Dedifferentiated amniotic fluid mesenchymal stem cell (primary cell): ENCODE measurements around the gene MUSTN1.

Experiments
- DNase-seq: peaks from one replicate; pipeline ENCODE4 v3.0.0-alpha.2; 2016; ENCODE audit errors: extremely low spot score

The MUSTN1 gene

DNA sequence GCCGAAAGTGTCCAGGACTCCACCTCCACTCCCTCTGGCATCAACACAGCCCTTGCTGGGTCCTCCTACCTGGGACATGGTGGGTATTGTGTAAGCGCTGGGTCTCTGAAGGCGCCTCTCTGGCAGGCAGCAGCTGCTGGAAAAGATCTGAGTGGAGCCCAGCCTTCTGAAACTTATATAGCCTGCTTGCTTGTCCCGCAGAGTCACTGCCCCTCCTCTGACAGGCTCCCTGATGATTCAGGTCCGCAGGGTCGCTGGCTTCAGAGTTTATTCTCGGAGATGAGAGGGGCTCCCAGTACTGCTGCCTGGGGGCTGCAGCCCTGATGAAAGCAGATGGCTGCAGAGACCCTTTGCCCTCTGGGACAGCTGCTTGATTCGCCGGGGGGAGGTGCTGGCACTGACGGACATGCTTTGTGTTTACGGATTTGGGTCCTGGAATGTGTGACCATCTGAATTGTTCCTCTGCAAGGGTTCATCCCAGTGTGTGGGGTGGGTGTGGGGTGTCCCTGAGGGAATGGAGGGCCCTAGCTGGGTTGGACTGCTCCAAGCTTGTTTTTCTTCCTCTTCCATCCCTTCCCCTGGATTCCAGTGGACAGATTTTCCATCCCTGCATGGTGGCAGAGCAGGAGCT lies at the start of gene MUSTN1:
TSS of gene MUSTN1 (minus strand) at position 149 of the 631 bp plus-strand sequence. CDS start at position 78, 71 bp downstream.
- no peak for DNase-seq

DNA sequence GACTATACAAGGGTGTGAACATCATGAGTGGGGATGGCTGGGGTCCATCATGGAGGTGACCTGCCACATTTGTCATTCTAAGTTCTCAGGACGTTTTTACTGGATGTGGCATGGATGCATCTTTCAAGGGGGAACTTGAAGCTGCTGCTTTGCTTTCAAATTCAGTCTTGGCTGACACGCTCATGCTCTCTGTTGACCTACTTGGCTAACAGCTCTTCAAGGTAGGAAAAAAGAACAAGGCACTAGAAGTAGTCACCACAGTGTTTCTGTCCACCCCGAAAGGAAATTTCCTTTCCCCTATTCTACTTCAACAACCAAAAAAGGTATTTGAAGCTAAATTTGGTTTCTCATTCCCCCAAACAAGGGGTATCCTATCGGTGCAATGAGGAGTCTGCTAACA lies 47.6 kb upstream of the MUSTN1 start:
- DNase-seq, result no peak

DNA sequence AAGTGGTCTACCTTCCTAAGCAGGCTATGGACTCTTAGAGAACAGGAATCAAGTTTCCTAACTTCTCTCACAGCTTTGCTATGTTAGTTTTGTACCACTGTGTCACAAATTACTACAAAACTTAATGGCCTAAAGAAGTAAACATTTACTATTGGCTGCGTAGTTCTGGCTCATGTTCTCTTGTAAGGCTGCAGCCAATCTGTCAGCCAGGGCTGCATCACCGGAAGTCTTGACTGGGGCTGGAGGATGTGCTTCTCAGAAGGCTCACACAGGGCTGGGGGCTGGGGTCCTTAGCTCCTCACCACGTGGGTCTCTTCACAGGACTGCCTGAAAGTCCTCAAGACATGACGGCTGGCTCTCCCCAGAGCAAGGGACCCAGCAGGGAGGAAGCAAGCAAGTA lies 47.1 kb upstream of the MUSTN1 start:
- DNase-seq, result no peak

DNA sequence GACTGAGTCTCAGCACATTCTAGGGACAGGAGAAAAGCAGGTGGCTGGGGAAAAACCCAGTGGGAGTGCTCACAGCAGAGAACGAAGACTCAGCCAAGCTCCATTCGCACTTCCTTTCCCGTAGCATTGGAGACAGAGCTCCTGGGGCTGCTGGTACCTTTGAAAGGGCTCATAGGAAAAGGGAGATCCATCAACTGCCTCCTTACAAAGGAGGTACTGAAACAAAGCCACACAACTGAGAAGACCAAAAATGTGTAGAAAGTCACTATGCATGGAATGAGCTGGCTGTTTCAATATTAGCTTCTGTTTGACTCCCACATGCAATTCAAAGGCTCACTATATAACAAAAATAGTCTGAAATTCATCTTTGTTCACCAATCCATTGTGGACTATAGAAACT lies 45.7 kb upstream of the MUSTN1 start:
- DNase-seq, result no peak

DNA sequence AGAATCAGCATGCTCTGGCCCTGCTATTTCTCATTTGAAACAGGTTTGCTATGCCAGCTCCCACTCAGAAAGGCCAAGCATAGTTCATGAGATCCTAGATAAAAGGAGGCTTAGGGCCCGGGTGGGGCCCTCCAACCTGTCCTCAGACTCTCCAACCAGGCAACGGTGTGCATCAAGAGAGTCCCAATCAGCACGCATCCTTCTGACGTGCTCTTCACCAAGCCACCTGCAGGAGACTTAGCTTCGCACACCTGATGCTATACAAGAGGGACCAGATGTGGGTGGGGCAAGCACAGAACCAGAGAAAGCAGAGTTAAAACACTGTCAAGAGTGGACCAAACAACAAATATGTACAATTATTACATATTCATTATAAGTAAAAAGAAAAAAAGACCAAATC lies 45.2 kb upstream of the MUSTN1 start:
- no peak for DNase-seq

DNA sequence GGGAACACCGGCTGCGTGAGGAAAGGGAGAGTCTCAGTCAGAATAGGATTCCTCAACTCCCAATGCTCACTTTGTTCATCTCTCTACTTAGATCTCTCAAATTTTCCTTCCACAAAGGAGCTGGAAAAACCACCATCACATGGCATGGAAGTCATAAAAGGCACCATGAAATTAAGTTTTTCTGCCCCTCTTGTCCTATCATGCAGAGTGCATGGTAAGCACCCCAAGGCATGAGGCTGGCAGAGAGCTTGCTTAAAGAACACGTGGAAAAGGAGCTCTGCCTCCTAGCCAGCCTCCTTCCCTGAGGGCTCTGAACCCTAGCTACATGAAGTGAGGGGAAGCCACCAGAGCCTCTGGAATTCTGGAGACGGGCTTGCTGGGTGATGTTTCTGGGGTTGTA lies 44.8 kb upstream of the MUSTN1 start:
- DNase-seq, result no peak

DNA sequence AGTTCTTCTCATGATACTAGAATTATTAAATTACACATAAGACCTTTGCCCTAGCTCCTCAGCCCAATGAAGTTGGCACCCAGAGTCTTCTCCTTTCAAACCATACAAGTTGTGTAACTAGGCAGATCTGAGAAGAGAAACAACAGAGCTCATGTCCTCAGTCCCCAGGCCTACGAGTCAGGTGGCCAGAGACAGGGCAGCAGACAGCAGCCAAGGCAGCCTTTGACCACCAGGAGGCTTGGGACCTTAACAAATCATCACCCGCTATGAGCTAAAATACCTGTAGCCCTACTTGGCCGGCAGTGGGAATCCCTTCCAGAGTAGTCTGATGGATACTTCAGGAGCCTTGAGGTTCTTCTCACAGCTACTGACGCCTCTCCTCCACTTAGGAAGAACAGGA lies 44.3 kb upstream of the MUSTN1 start:
- DNase-seq, result no peak

DNA sequence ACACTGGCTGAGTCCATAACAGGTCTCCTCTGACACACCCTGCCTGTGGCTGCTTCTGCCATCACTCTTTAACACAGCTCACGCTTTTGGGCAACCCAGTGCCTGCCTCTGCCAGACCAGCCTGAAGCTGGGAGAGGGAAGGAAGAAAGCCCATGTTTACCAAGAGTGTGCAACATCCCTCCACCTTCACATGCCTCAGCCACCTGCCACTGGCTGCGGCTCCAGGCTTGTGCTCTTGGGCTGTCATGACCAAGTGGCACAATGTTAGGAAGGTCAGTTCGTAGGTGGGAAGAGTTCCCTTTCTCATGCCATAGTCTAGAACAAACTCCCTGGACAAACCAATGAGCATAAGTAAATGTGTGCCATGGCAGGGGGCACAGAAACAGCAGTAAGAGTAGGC lies 42.3 kb upstream of the MUSTN1 start:
- DNase-seq, result no peak

DNA sequence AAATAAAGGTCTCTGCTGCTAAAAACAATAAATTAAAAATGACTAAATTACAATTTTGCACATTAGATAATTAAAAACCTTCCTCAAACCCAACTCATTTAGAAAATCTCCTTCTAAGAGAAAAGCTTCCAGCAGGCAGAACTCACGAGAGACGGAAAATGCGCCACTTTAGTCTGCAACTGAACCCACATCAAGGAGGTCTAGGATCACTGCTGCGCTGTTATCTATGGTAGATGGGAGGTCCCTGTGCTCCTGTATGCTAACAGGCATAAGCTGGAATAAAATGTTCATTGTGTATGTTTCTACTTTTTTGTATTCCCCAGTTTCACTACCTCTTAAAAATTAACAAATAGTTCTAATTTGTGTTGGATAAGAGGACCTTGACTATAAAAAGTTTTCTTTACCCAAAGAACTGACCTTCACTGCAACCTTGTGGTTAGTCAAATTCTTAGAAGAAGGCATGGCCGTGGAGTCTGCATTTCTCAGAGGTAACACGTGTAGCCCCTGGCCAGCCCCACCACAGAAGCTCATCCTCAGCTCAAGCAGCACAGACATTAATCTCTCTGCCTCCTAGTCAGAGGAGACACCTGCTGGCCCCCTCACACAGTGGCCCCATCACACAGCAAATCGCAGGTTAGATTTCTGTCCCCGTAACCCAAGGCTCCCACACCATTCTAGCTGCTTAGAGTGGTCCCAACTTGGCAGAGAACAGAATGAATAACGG lies 40.2 kb upstream of the MUSTN1 start:
- no peak for DNase-seq

DNA sequence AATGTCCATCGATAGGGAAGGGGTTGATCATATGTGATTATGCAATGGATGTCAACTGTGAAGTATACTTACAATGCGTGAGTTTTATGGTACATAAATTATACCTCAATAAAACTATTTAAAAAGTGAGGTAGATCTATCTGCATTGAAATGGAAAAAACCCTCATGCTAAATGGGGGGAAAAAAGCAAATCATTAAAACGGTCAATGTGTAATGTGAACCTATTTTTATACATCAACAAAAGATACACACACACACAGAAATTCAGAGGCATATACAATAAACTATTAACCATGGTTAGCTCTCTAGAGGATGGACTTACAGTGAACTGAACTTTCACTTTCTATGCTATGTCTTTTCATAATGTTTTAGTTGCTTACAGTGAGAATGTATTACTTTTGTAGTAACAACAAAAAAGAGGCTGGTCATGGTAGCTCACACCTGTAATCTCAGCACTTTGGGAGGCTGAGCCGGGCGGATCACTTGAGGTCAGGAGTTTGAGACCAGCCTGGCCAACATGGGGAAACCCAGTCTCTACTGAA lies 39.4 kb upstream of the MUSTN1 start:
- no peak for DNase-seq

DNA sequence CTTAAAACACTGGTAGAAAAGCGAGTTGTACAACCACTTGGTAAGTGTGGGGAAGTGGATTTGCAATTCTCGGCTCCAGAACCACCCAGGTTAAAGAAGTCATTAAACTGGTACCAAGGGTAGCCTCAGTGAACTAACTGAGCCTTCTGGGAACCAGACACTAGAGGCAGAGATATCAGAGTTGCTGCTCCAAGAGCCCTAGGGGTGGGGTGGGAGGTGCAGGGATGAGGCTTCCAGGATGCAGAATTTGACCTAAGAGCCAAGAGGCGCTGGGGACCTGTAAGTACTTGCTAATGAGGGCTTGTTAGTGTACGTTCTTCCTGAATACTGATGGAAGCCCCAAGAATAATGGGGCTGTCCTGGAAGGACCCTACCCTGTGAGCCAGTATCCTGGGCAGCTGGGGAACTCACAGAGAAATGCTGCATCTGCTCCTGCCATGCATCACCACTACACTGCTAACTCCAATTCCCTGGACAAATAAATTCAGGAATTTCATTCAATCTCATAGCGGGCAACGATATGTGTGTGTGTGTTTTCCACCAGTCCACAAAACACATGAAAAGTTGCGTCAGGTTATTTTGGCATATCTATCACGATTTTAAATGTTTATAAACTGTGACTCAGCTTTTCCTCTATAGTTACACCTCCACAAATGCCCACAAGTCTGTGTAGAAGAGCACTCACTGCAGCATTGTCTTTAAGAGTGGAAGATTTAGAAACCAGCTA lies 38.8 kb upstream of the MUSTN1 start:
- DNase-seq, result no peak

DNA sequence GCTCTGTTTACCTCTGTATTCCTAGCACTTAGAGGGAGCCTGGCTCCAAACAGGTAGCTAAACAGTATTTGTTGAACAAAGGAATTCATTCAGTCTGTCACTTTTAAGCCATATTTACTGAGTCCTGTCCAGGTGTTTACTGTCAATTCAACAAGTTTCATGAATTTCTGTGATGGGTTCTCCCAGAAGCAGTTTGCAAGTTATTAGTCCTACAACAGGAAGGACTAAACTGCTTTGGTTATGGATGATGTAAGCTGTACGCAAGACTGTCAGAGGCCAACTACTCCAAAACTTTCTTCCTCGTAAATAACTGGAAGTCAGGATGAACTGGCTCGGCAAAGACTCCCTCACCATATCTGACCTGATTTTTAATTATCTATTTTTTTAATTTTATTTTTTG lies 37.4 kb upstream of the MUSTN1 start:
- no peak for DNase-seq

DNA sequence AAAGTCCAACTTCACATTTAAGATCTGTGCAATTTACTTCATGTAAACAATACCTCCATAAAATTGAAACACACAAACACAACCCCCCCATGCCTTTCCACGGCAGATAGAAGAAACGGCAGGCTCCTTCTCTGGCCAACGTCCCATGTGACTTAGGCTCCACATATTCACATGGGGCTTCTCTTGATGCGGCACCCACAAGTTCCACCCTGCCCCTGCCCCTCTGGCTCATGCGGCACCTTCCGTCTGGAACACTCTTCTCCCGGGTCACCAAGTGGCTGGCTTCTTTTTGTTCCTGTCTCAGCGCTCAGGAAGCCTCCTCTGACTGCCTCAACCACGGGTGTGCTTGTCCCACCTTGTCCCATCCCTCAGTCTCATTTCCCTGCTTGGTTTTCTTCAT lies 36.9 kb upstream of the MUSTN1 start:
- DNase-seq, result no peak

DNA sequence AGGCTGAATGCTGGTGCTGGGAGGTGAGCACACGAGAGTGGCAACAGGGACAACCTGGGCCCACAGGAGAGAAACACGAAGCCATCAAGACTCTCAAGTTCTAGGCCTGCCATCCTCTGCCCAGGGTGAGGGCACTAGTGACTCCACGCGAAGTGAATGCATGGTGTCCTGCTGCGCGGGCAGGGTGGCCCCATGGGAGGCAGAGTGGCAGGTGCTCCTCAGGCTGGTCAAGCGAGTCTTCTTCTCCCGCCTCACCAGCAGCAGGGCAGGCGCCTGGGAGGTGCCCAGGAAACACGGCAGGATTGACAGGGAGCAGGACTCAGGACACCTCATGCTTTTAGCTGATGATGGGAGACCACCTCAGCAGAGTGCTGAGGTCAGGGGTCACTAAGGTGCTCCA lies 35.7 kb upstream of the MUSTN1 start:
- DNase-seq, result no peak

DNA sequence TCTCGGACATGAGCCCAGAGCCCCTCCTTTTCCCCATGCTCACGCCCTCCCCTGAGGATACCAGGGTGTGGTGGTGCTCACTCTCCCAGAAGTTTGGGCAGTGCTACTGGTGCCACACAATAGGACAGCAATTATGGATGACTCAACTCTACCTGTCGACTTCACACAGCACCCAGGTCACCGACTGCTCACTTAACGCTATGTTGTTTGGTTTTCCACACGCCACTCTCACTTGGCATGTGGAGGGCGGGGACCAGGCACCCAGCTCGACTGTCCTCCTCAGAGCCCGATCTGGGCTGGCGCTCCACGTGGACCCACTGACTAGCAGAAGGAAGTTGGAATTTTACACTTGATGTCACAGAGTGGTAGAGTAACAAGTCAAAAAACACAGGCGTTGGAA lies 31.6 kb upstream of the MUSTN1 start:
- DNase-seq, result no peak

DNA sequence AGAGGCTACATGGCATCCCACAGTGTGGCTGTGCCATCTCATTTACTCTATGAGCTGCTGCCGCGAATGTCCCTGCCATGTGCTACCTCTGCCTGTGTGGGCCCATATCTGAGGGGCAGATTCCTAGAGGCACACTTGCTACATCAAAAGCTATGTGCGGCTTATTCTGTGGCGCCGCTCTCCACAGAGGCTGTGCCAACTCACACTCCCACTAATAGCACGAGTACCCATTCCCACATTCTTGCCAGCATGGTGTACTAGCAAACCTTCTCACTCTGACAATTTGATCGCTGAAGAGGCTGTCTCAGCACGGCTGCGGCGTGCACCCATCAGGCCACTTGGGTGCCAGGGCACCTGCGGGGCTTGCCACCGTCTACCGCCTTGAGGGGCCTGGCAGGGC lies 31.2 kb upstream of the MUSTN1 start:
- DNase-seq, result no peak

DNA sequence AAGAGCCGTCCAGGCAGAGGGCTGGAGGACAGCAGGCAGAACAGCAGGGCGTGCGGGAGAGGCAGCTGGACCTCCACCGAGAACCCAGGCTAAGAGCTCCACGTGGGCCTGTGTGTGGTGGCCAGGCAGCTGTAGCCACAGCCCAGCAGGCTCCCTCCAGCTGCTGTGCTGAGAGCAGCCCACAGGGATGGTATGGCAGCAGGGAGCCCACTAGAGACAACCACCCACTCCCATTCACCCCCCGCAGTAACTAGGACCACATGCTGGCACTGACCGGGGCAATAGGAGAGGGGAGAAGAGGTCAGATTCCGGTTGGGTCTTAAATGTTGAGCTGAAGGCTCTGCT lies 25.6 kb upstream of the MUSTN1 start:
- DNase-seq, result no peak

DNA sequence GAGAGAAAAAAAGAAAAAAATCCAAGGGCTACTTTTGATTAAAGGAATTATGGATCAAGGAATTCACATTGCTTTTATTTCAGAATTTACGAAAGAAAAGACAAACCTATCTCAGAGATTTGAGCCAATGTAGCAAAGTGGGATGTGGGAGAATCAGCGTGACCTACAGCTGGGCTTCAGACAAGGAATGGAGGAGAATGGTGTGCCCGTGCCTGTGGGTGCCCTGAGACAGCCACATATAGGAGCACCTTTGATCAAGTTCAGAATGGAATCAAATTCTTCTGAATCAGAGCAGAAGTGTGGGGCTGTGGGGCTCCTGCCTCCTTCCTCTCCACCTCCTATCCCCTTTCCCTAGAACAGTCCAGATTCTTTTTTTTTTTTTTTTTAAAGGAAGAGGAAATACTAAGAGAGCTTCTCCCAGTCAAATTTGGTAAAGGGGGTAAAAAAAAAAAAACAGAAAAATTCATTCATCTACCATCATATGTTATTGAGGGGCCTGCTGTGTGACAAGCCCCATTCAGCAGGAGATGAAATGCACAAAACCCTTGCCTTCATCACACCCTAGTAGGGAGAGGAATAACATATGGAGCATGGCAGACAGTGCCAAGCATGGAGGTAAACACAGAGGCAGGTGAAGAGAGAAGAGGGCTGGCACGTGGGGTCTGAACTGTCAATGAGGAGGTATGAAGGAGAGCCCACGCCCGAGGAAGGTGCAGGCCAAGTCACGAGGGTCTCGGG lies 25.0 kb upstream of the MUSTN1 start:
- no peak for DNase-seq

DNA sequence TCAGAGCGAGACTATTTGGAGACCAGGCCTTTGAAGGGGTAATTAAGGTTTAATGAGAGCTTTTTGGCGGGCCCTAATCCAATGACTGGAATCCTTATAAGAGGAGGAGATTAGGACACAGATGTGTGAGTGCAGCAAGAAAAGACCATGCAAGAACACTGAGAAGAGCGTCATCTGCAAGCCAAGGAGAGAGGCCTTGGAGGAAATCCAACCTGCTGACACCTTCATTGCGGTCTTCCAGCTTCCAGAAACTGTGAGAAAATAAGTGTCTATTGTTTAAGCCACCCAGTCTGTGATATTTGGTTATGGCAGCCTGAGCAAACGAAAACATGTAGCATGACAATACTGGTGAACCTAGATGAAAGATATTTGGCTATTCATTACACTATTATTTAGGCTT lies 23.0 kb upstream of the MUSTN1 start:
- DNase-seq, result no peak

DNA sequence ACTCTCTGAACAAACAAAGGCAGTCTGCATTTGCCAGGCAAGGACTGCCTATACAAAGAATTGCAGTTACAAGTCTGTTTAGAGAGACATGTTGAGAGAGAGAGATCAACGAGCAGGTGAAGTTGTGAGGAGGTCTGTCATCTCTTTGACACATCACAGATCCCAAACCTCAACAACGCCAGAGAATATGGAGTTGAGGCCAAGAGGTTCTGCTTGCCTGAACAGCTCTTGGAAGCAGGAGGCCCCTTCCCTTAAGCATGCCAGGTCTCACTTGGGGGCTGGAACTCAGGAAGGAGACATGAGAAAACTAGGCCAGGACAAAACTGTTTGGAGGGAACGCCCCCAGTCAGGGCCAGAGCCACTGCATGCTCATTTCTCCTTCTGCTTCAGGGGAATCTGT lies 22.3 kb upstream of the MUSTN1 start:
- DNase-seq, result no peak

DNA sequence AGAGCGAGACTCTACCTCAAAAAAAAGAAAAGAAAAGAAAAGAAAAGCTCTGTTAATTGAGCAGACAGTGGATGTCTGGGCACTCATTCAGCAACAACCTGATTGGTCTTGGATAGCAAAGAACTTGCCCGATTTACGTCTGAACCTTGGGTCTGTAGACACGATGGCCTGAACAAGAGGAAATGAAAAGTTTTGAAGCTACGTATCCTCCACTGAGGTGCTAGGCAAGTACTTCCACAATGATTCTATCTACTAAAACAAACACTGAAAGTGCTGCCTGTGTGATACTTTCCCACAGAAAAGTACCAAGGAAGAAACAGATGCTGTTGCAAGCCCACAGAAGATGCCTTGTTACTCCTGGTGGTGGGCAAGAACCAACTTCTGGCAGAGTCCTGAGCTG lies 21.8 kb upstream of the MUSTN1 start:
- DNase-seq, result no peak

DNA sequence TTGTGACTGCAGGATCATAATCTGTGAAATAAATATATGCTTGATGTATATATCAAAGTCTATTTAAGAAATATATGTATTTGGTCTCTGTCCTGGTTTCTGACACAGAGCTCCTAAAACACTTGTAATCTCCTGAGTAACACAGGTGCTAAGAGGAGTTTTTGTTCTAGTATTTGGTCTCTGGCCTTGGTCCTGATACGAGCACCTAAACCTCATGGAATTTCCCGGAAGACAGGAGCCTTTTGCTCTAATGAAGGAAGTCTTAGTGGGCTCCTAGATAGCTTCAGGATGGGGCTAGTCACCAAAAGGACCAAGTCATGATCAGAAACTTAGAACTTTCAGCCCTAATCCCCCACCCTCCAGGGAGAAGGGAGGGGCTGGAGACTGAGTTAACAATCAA lies 19.2 kb upstream of the MUSTN1 start:
- DNase-seq, result no peak
